Measurements from ENCODE around the gene LRP4. TPM values are rescaled to one million over a fixed set of nuclear protein-coding genes. Genes with fewer than 3 reads are reported as not detected.

LRP4 gene
- total and polyA plus RNA-seq, 7 donors, result 2.1 to 17.6 (median 4.9) TPM

- Histone ChIP-seq H3K9me3 (no peaks in the 10 kb centered on the region), H3K4me1 (no peaks in the 10 kb centered on the region), H3K36me3 (peaks cover 0 to 42% (median 15%) of the 10 kb centered on the region in 4 donors), H3K27ac (no peak overlapping the region), H3K27me3 (no peaks in the 10 kb centered on the region), H3K4me3 (no peak overlapping the region)
- WGBS, 2 donors, result 96 to 97% methylated on average over 10 of the region's 10 CpGs
- intact Hi-C loops (cut with DNase I), result no loop called here
- TF ChIP-seq POLR2A (IDR thresholded peaks at IDR 0.05) (no peak), POLR2AphosphoS5 (IDR thresholded peaks at IDR 0.05) (no peak), CTCF (IDR thresholded peaks at IDR 0.05) (no peak), EP300 (IDR thresholded peaks at IDR 0.05) (no peak)
- DNase-seq, result no peak
Observed at GRCh38 chr11:46879056-46879585, 39.2 kb downstream of the LRP4 start.

GRCh38 chr11:46877580-46877979 lies 40.8 kb downstream of the LRP4 start:
- DNase-seq, result no peak
- 92 to 98% methylated on average over 1 of the region's 1 CpG for WGBS, 2 donors
- Histone ChIP-seq H3K4me1 (no peaks in the 10 kb centered on the region), H3K4me3 (no peak overlapping the region), H3K36me3 (peaks cover 0 to 46% (median 21%) of the 10 kb centered on the region in 4 donors), H3K9me3 (no peaks in the 10 kb centered on the region), H3K27me3 (no peaks in the 10 kb centered on the region), H3K27ac (no peak overlapping the region)
- intact Hi-C loops (cut with DNase I), result no loop called here
- TF ChIP-seq EP300 (IDR thresholded peaks at IDR 0.05), result no peak

- H3K27ac ChIP-seq, result no peak overlapping the region
- intact Hi-C loops (cut with DNase I), result no loop called here
Observed at GRCh38 chr11:46876471-46876870, 41.9 kb downstream of the LRP4 start.

GRCh38 chr11:46874586-46874985 lies 43.8 kb downstream of the LRP4 start:
- TF ChIP-seq CTCF (IDR thresholded peaks at IDR 0.05) (no peak), POLR2AphosphoS5 (IDR thresholded peaks at IDR 0.05) (no peak), POLR2A (IDR thresholded peaks at IDR 0.05) (no peak), EP300 (IDR thresholded peaks at IDR 0.05) (no peak)
- intact Hi-C loops (cut with DNase I), result no loop called here
- DNase-seq, result no peak
- H3K4me3 ChIP-seq, result no peak overlapping the region
- no peak overlapping the region for H3K27ac ChIP-seq
- H3K27me3 ChIP-seq, result no peaks in the 10 kb centered on the region
- no peaks in the 10 kb centered on the region for H3K9me3 ChIP-seq
- no peaks in the 10 kb centered on the region for H3K4me1 ChIP-seq
- WGBS, 2 donors, result 92% methylated on average over 6 of the region's 6 CpGs
- H3K36me3 ChIP-seq, result peaks cover 0 to 64% (median 20%) of the 10 kb centered on the region in 4 donors

More at GRCh38 chr11:46876471-46876870, 41.9 kb downstream of the LRP4 start:
- H3K27me3 ChIP-seq, result no peaks in the 10 kb centered on the region
- TF ChIP-seq POLR2AphosphoS5 (IDR thresholded peaks at IDR 0.05), result no peak
- peaks cover 0 to 55% (median 21%) of the 10 kb centered on the region in 4 donors for H3K36me3 ChIP-seq
- no peaks in the 10 kb centered on the region for H3K4me1 ChIP-seq
- DNase-seq, result peak; percentile 34
- H3K9me3 ChIP-seq, result no peaks in the 10 kb centered on the region
- H3K4me3 ChIP-seq, result no peak overlapping the region
- WGBS, 2 donors, result 95% methylated on average over 11 of the region's 11 CpGs

- no peak overlapping the region for H3K4me3 ChIP-seq
- H3K9me3 ChIP-seq, result no peaks in the 10 kb centered on the region
- DNase-seq, result no peak
- H3K27ac ChIP-seq, result no peak overlapping the region
- H3K36me3 ChIP-seq, result peaks cover 0 to 58% (median 11%) of the 10 kb centered on the region in 4 donors
- H3K27me3 ChIP-seq, result no peaks in the 10 kb centered on the region
- no peaks in the 10 kb centered on the region for H3K4me1 ChIP-seq
- TF ChIP-seq EP300 (IDR thresholded peaks at IDR 0.05), result no peak
- WGBS, 2 donors, result 94 to 96% methylated on average over 6 of the region's 6 CpGs
- intact Hi-C loops (cut with DNase I), result no loop called here
Observed at GRCh38 chr11:46868912-46869311, 49.4 kb downstream of the LRP4 start.

GRCh38 chr11:46865340-46865739 lies 53.0 kb downstream of the LRP4 start:
- 82 to 87% methylated on average over 2 of the region's 2 CpGs for WGBS, 2 donors
- no peak for TF ChIP-seq POLR2A (IDR thresholded peaks at IDR 0.05)
- no peak for TF ChIP-seq EP300 (IDR thresholded peaks at IDR 0.05)
- no peak for TF ChIP-seq CTCF (IDR thresholded peaks at IDR 0.05)
- TF ChIP-seq POLR2AphosphoS5 (IDR thresholded peaks at IDR 0.05), result no peak
- Histone ChIP-seq H3K27me3 (no peaks in the 10 kb centered on the region), H3K4me3 (no peak overlapping the region), H3K36me3 (peaks cover 0 to 32% (median 7%) of the 10 kb centered on the region in 4 donors), H3K4me1 (peaks cover 0 to 6% (median 3%) of the 10 kb centered on the region in 4 donors), H3K27ac (no peak overlapping the region), H3K9me3 (no peaks in the 10 kb centered on the region)
- intact Hi-C loops (cut with DNase I), result no loop called here
- DNase-seq, result no peak

Data from sigmoid colon (tissue), 7 donors.